ENCODE measurements around the gene OR7D4. TPM values are rescaled to one million over a fixed set of nuclear protein-coding genes. Genes with fewer than 3 reads are reported as not detected.

The OR7D4 gene
- total RNA-seq, 1 experiment from 2014 or later = not detected

DNA sequence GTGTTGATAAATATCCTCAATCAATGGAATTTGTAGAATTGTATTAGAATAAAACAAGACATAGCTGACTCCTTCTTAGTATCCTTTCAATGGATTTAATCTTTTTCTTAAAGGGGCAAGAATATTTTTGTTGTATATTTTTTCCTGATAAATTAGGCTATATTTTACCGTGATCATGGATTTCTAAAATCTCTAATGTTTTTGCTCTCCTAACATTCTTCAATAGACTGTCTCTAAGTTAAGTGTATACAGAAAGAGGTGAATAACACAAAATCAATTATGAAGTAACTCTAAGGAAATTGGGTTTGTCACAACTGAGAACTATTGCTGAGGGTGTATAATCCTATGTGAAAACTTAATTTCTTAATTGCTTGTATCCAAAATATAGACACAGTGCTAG is 31.2 kb upstream of the OR7D4 start, which contains the start of gene OR7E24:
OR7E24 (plus strand) TSS at position 301 of the 400 bp plus-strand sequence. CDS start 114 bp downstream, outside the sequence.
- Histone ChIP-seq H4K91ac (ENCODE audit: insufficient read length, low read depth, low read length) (no peak within 1 kb of the TSS), H2AK5ac (ENCODE audit: insufficient read length, low read length) (no peak within 1 kb of the TSS), H2BK12ac (ENCODE audit: insufficient read length, low read depth, low read length) (no peak within 1 kb of the TSS), H3K4me1 (ENCODE audit: insufficient read depth, low read length) (no peaks in the 10 kb centered on the region), H4K5ac (ENCODE audit: insufficient read length, low read depth, low read length) (no peak within 1 kb of the TSS), H4K20me1 (ENCODE audit: control insufficient read depth, insufficient read depth, insufficient read length) (no peaks in the 10 kb centered on the region), H3K23me2 (ENCODE audit: insufficient read length, low read depth, low read length, poor library complexity, severe bottlenecking) (no peaks in the 10 kb centered on the region), H3K27ac (ENCODE audit: insufficient read length, low read depth, low read length) (no peak within 1 kb of the TSS), H3K79me1 (ENCODE audit: insufficient read depth, low read depth, low read length, poor library complexity, severe bottlenecking) (no peaks in the 10 kb centered on the region), H3K27me3 (ENCODE audit: insufficient read depth, low read length) (no peaks in the 10 kb centered on the region), H3K14ac (ENCODE audit: insufficient read depth, low read length) (no peak within 1 kb of the TSS), H2BK5ac (ENCODE audit: insufficient read length, low read length) (no peak within 1 kb of the TSS), H3K4ac (ENCODE audit: low read depth, low read length) (no peak within 1 kb of the TSS), H3K18ac (ENCODE audit: insufficient read length, low read depth, low read length) (no peak within 1 kb of the TSS), H3K23ac (ENCODE audit: insufficient read length, low read depth, low read length) (no peak within 1 kb of the TSS), H3K9ac (ENCODE audit: extremely low read depth, insufficient read length, low read length) (no peak within 1 kb of the TSS), H2BK120ac (ENCODE audit: low read depth, low read length, poor library complexity, severe bottlenecking) (no peak within 1 kb of the TSS), H3T11ph (ENCODE audit: low read length) (no peak within 1 kb of the TSS), H2BK15ac (ENCODE audit: low read depth, low read length) (no peak within 1 kb of the TSS), H2AFZ (ENCODE audit: low read length) (no peak within 1 kb of the TSS), H4K8ac (replicated peaks; ENCODE audit: insufficient read length, low read depth, low read length) (no peak within 1 kb of the TSS), H2BK20ac (ENCODE audit: low read depth, low read length, poor library complexity, severe bottlenecking) (no peak within 1 kb of the TSS), H3K4me2 (ENCODE audit: insufficient read depth, insufficient read length, low read length) (no peak within 1 kb of the TSS), H3K56ac (ENCODE audit: insufficient read length, low read depth, low read length) (no peak within 1 kb of the TSS), H3K79me2 (ENCODE audit: insufficient read depth, low read length) (no peaks in the 10 kb centered on the region), H3K9me3 (ENCODE audit: control insufficient read depth, low read depth, low read length) (peaks cover 64% of the 10 kb centered on the region)
- Mint-ChIP-seq H3K36me3 (ENCODE audit: insufficient read depth in 1 of 3, low read depth in 3 of 3) (peaks cover 3 to 19% (median 5%) of the 10 kb centered on the region in 3 experiments; a peak in 4 of 7 replicates), H3K27me3 (ENCODE audit: low read depth) (peaks cover 4% of the 10 kb centered on the region), H3K9me3 (peaks cover 83 to 89% of the 10 kb centered on the region in 2 experiments), H3K27ac (no peak within 1 kb of the TSS), H3K4me3 (no peak within 1 kb of the TSS), H3K4me1 (no peaks in the 10 kb centered on the region)
- WGBS (ENCODE audit: extremely low coverage, insufficient read length, low lambda C conversion rate) = no CpG with 5 or more reads among the region's 1 CpG
- TF ChIP-seq, protein P1, sequence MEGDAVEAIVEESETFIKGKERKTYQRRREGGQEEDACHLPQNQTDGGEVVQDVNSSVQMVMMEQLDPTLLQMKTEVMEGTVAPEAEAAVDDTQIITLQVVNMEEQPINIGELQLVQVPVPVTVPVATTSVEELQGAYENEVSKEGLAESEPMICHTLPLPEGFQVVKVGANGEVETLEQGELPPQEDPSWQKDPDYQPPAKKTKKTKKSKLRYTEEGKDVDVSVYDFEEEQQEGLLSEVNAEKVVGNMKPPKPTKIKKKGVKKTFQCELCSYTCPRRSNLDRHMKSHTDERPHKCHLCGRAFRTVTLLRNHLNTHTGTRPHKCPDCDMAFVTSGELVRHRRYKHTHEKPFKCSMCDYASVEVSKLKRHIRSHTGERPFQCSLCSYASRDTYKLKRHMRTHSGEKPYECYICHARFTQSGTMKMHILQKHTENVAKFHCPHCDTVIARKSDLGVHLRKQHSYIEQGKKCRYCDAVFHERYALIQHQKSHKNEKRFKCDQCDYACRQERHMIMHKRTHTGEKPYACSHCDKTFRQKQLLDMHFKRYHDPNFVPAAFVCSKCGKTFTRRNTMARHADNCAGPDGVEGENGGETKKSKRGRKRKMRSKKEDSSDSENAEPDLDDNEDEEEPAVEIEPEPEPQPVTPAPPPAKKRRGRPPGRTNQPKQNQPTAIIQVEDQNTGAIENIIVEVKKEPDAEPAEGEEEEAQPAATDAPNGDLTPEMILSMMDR (conservative IDR thresholded peaks at IDR 0.05) = no peak
- DNase-seq = no peak

Measured in H9 (cell line).